Glutamatergic neuron (in vitro differentiated cells): ENCODE results near the gene DRC3. TPM values are rescaled to one million over a fixed set of nuclear protein-coding genes. Genes with fewer than 3 reads are reported as not detected.
A peak's percentile ranks its signal among the peaks of the same experiment; 100 is the strongest.

ENCODE experiments used
- DNase-seq: peaks from one replicate; pipeline ENCODE4 v3.0.0; 2022
- H3K27ac Mint-ChIP-seq: one replicate; pipeline ENCODE4 v1.8.0; 2020; ENCODE audit warnings: mild to moderate bottlenecking, mixed read lengths, inconsistent platforms; ENCODE audit not compliant: unreplicated experiment
- H3K27me3 Mint-ChIP-seq: one replicate; pipeline ENCODE4 v1.8.0; 2020; ENCODE audit warnings: mild to moderate bottlenecking, moderate library complexity, mixed read lengths, inconsistent platforms; ENCODE audit not compliant: unreplicated experiment
- H3K36me3 Mint-ChIP-seq: one replicate; pipeline ENCODE4 v1.8.0; 2020; ENCODE audit warnings: mild to moderate bottlenecking, mixed read lengths, inconsistent platforms; ENCODE audit not compliant: unreplicated experiment
- H3K4me1 Mint-ChIP-seq: one replicate; pipeline ENCODE4 v1.8.0; 2020; ENCODE audit warnings: mild to moderate bottlenecking, low read depth, mixed read lengths, inconsistent platforms; ENCODE audit not compliant: unreplicated experiment
- H3K4me3 Mint-ChIP-seq: one replicate; pipeline ENCODE4 v1.8.0; 2020; ENCODE audit warnings: mild to moderate bottlenecking, mixed read lengths, inconsistent platforms; ENCODE audit not compliant: unreplicated experiment
- H3K9me3 Mint-ChIP-seq: one replicate; pipeline ENCODE4 v1.8.0; 2020; ENCODE audit warnings: mild to moderate bottlenecking, moderate library complexity, mixed read lengths, inconsistent platforms; ENCODE audit not compliant: unreplicated experiment
- CTCF ChIP-seq: fragments of 200-600 bp; sonication (generic); IDR thresholded peaks from one replicate; pipeline ENCODE4 v1.5.0; 2021; ENCODE audit not compliant: partially characterized antibody, unreplicated experiment
- total RNA-seq: library from RNA; stranded (reverse); fragmentation: NEBNext Ultra II Directional; extraction: Animal tissue kit (Norgen Biotek cat#: 25700); gene quantifications from one replicate; pipeline ENCODE4 v1.2.1, GENCODE V29; 2021; ENCODE audit not compliant: unreplicated experiment

Gene DRC3
- total RNA-seq, 1 donor from 2014 or later = 0.29 TPM

GRCh38 chr17:17972952-17973254 is 241 bp downstream of the DRC3 start:
- no peaks in the 10 kb centered on the region for H3K9me3 Mint-ChIP-seq
- no peaks in the 10 kb centered on the region for H3K36me3 Mint-ChIP-seq

GRCh38 chr17:17975436-17975835 is 2.8 kb downstream of the DRC3 start:
- no peak overlapping the region for H3K27ac Mint-ChIP-seq
- no peak for DNase-seq

More at GRCh38 chr17:17972952-17973254, 241 bp downstream of the DRC3 start:
- Mint-ChIP-seq H3K4me3 (peak overlapping the region; percentile 92), H3K27ac (no peak overlapping the region), H3K4me1 (peaks cover 7% of the 10 kb centered on the region), H3K27me3 (peaks cover 11% of the 10 kb centered on the region)
- no peak for DNase-seq
- TF ChIP-seq CTCF = no peak

GRCh38 chr17:17976931-17977570 is 4.4 kb downstream of the DRC3 start:
- H3K4me3 Mint-ChIP-seq = no peak overlapping the region
- TF ChIP-seq CTCF = no peak
- DNase-seq = no peak
- no peaks in the 10 kb centered on the region for H3K9me3 Mint-ChIP-seq
- H3K36me3 Mint-ChIP-seq = no peaks in the 10 kb centered on the region
- no peak overlapping the region for H3K27ac Mint-ChIP-seq
- H3K27me3 Mint-ChIP-seq = peaks cover 11% of the 10 kb centered on the region
- peaks cover 5% of the 10 kb centered on the region for H3K4me1 Mint-ChIP-seq

More at GRCh38 chr17:17975436-17975835, 2.8 kb downstream of the DRC3 start:
- Mint-ChIP-seq H3K9me3 (no peaks in the 10 kb centered on the region), H3K4me1 (peaks cover 8% of the 10 kb centered on the region), H3K4me3 (no peak overlapping the region), H3K36me3 (no peaks in the 10 kb centered on the region), H3K27me3 (peaks cover 12% of the 10 kb centered on the region)
- TF ChIP-seq CTCF = no peak

GRCh38 chr17:17978481-17979424 is 6.1 kb downstream of the DRC3 start:
- H3K36me3 Mint-ChIP-seq = no peaks in the 10 kb centered on the region

More at GRCh38 chr17:17978481-17979424, 6.1 kb downstream of the DRC3 start:
- H3K4me3 Mint-ChIP-seq = no peak overlapping the region
- H3K4me1 Mint-ChIP-seq = peaks cover 5% of the 10 kb centered on the region
- DNase-seq = no peak
- no peak for TF ChIP-seq CTCF
- no peaks in the 10 kb centered on the region for H3K9me3 Mint-ChIP-seq
- peaks cover 7% of the 10 kb centered on the region for H3K27me3 Mint-ChIP-seq
- H3K27ac Mint-ChIP-seq = no peak overlapping the region
